PC-9 (cell line): ENCODE measurements around the gene GSTT2. TPM values are rescaled to one million over a fixed set of nuclear protein-coding genes. Genes with fewer than 3 reads are reported as not detected.

ENCODE experiments used
- BruUV-seq: library from RNA; stranded (reverse); fragments of 400-500 nt; replicated peaks from 2 replicates; lab custom pipeline; 2021; lab: Mats Ljungman, UMichigan
- CTCF ChIA-PET: fragments of 300-600 bp; sonication (Branson Sonifier 250); formaldehyde crosslinking; loops from one replicate; lab custom pipeline; 2022; ENCODE audit warnings: antibody characterized with exemption; lab: Charles Lee
- POLR2A ChIA-PET: fragments of 300-600 bp; sonication (Branson Sonifier 250); formaldehyde crosslinking; loops from one replicate; lab custom pipeline; 2022; ENCODE audit warnings: antibody characterized with exemption; ENCODE audit not compliant: unreplicated experiment; lab: Charles Lee
- DNase-seq, 2 experiments: peaks; one replicate each; pipeline versions ENCODE4 v3.0.0 to v3.0.0-alpha.2; 2015 to 2022; ENCODE audit warnings: mixed read lengths in 1 of 2
- H2AFZ ChIP-seq: fragments of 200-600 bp; sonication (generic); 2 replicates; pipeline ENCODE4 v1.8.1; 2017; ENCODE audit warnings: antibody characterized with exemption
- H3F3A ChIP-seq: fragments of 200-600 bp; sonication (generic); 2 replicates; pipeline ENCODE4 v1.8.1; 2017; ENCODE audit warnings: antibody characterized with exemption, mild to moderate bottlenecking, low read depth; ENCODE audit not compliant: insufficient read depth
- H3K27ac ChIP-seq: fragments of 200-600 bp; sonication (generic); 2 replicates; pipeline ENCODE4 v1.6.1; 2016; ENCODE audit warnings: mixed run types
- H3K27me3 ChIP-seq: fragments of 200-600 bp; sonication (generic); 2 replicates; pipeline ENCODE4 v1.6.1; 2016; ENCODE audit warnings: low read depth, mixed run types; ENCODE audit not compliant: insufficient read depth
- H3K36me3 ChIP-seq: fragments of 200-600 bp; sonication (generic); 2 replicates; pipeline ENCODE4 v1.6.1; 2016; ENCODE audit warnings: low read depth, mixed run types
- H3K4me1 ChIP-seq: fragments of 200-600 bp; sonication (generic); replicated peaks from 2 replicates; pipeline ENCODE4 v1.6.1; 2016; ENCODE audit warnings: mixed run types; ENCODE audit not compliant: insufficient read depth
- H3K4me2 ChIP-seq: fragments of 200-600 bp; sonication (generic); 2 replicates; pipeline ENCODE4 v1.6.1; 2017; ENCODE audit warnings: mixed run types
- H3K4me3 ChIP-seq: fragments of 200-600 bp; sonication (generic); 2 replicates; pipeline ENCODE4 v1.6.1; 2016; ENCODE audit warnings: mixed run types
- H3K79me2 ChIP-seq: fragments of 200-600 bp; sonication (generic); 2 replicates; pipeline ENCODE4 v1.6.1; 2017; ENCODE audit warnings: low read depth, mixed run types
- H3K9me2 ChIP-seq: fragments of 200-600 bp; sonication (generic); 2 replicates; pipeline ENCODE4 v1.8.1; 2017; ENCODE audit warnings: mild to moderate bottlenecking; ENCODE audit not compliant: insufficient read depth
- H3K9me3 ChIP-seq: fragments of 200-600 bp; sonication (generic); 2 replicates; pipeline ENCODE4 v1.8.1; 2016; ENCODE audit warnings: low read depth; ENCODE audit not compliant: insufficient read depth
- H4K20me1 ChIP-seq: fragments of 200-600 bp; sonication (generic); 2 replicates; pipeline ENCODE4 v1.8.1; 2017; ENCODE audit not compliant: insufficient read depth
- EZH2 ChIP-seq: fragments of 200-600 bp; sonication (generic); IDR thresholded peaks from 2 replicates; pipeline ENCODE4 v1.8.0; 2017; ENCODE audit warnings: antibody characterized with exemption, low read depth
- intact Hi-C: fragments of 100-400 bp; cut with micrococcal nuclease; formaldehyde crosslinking; loops from one replicate; pipeline ENCODE4 v1.10.0; 2022; ENCODE audit not compliant: unreplicated experiment
- total RNA-seq: library from RNA; stranded (reverse); gene quantifications from 2 replicates; pipeline ENCODE4 v1.2.3, GENCODE V29; 2021
- TF ChIP-seq, protein P1 (sequence below): fragments of 200-600 bp; sonication (generic); conservative IDR thresholded peaks from 2 replicates; pipeline ENCODE4 v1.6.1; 2017; ENCODE audit warnings: mixed run types, antibody characterized with exemption, mild to moderate bottlenecking, moderate library complexity

Gene GSTT2
- total RNA-seq, 1 experiment from 2014 or later, result 0.79 TPM

DNA sequence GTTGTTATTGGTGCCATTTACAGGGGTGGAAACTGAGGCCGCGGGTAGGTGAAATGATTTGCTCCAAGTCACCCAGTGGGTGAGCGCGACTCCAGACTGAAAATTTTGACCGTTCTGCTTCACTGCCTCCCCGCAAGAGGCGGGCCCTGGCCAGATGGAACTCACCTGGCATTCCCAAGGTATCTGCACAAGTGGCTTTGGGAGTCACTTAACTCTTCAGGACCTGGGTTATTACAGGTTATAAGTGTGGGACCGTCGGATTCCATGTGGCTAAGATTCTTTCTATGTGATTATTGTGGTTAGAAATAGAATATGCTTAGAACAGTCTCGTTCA lies 31.8 kb downstream of the GSTT2 start:
- Histone ChIP-seq H3K4me2 (peak overlapping the region; percentile 90), H3K27ac (no peak overlapping the region), H3K36me3 (no peaks in the 10 kb centered on the region; the same call in 1 of the 2 replicates), H3K9me2 (no peaks in the 10 kb centered on the region), H3K27me3 (no peaks in the 10 kb centered on the region), H3K4me3 (peak overlapping the region; percentile 80), H3K79me2 (peaks cover 45% of the 10 kb centered on the region), H3K9me3 (no peaks in the 10 kb centered on the region), H3F3A (no peaks in the 10 kb centered on the region), H4K20me1 (no peaks in the 10 kb centered on the region; the same call in 1 of the 2 replicates), H3K4me1 (peaks cover 13% of the 10 kb centered on the region), H2AFZ (peak overlapping the region; percentile 100)
- peak in 1 of 2 experiments; percentile 39 for DNase-seq
- POLR2A ChIA-PET, result interaction anchor here (0.6 to 0.7 kb wide), 2 partner anchors 10 kb away, joined by 5 to 9 read pairs; no protein-coding TSS in a partner anchor
- TF ChIP-seq EZH2, result no peak
- TF ChIP-seq, protein P1, sequence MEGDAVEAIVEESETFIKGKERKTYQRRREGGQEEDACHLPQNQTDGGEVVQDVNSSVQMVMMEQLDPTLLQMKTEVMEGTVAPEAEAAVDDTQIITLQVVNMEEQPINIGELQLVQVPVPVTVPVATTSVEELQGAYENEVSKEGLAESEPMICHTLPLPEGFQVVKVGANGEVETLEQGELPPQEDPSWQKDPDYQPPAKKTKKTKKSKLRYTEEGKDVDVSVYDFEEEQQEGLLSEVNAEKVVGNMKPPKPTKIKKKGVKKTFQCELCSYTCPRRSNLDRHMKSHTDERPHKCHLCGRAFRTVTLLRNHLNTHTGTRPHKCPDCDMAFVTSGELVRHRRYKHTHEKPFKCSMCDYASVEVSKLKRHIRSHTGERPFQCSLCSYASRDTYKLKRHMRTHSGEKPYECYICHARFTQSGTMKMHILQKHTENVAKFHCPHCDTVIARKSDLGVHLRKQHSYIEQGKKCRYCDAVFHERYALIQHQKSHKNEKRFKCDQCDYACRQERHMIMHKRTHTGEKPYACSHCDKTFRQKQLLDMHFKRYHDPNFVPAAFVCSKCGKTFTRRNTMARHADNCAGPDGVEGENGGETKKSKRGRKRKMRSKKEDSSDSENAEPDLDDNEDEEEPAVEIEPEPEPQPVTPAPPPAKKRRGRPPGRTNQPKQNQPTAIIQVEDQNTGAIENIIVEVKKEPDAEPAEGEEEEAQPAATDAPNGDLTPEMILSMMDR, result no peak
- CTCF ChIA-PET, result no interaction called here
- intact Hi-C loops, result no loop called here
- BruUV-seq, result TSS peak; percentile 82

- 0 out of 2 replicates have a peak, but pooled peaks cover 4% of the 10 kb centered on the region for H3F3A ChIP-seq
- H3K36me3 ChIP-seq, result no peaks in the 10 kb centered on the region; the same call in 1 of the 2 replicates
- H3K9me2 ChIP-seq, result no peaks in the 10 kb centered on the region
- DNase-seq, result no peak
- H3K4me2 ChIP-seq, result no peak overlapping the region
- H3K9me3 ChIP-seq, result no peaks in the 10 kb centered on the region
- no peak overlapping the region for H3K27ac ChIP-seq
- no peak overlapping the region for H2AFZ ChIP-seq
- no peaks in the 10 kb centered on the region; the same call in 1 of the 2 replicates for H4K20me1 ChIP-seq
- POLR2A ChIA-PET, result no interaction called here
- CTCF ChIA-PET, result no interaction called here
- no peaks in the 10 kb centered on the region for H3K27me3 ChIP-seq
- no TSS peak for BruUV-seq
- H3K4me1 ChIP-seq, result peaks cover 13% of the 10 kb centered on the region
- no peak overlapping the region for H3K4me3 ChIP-seq
- intact Hi-C loops, result no loop called here
- peaks cover 60% of the 10 kb centered on the region for H3K79me2 ChIP-seq
- TF ChIP-seq EZH2, result no peak
- TF ChIP-seq, protein P1, result no peak
These were observed 36.2 kb downstream of the GSTT2 start for GRCh38 chr22:24016156-24016555.

DNA sequence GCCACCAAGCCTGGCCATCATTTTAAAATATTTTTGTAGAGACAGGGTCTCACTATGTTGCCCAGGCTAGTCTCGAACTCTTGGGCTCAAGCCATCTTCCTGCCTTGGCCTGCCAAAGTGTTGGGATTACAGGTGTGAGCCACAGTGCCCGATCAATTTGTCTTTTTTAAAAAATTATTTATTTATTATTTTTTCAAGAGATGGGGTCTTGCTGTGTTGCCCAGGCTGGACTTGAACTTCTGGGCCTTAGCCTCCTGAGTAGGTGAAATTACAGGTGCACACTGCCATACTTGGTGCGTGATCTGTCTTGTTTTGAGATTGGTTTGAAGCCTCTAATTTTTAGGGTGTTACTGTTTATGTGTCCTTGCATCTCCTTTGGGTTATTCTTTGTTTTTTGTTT lies 41.4 kb downstream of the GSTT2 start:
- BruUV-seq, result no TSS peak
- DNase-seq, result no peak
- ChIA-PET CTCF (no interaction called here), POLR2A (no interaction called here)
- no peaks in the 10 kb centered on the region for H3K36me3 ChIP-seq
- no peaks in the 10 kb centered on the region for H3K9me3 ChIP-seq
- no peak overlapping the region for H3K4me2 ChIP-seq
- H3K27me3 ChIP-seq, result no peaks in the 10 kb centered on the region
- 0 out of 2 replicates have a peak, but pooled peaks cover 4% of the 10 kb centered on the region for H3F3A ChIP-seq
- H3K79me2 ChIP-seq, result peaks cover 29% of the 10 kb centered on the region
- no peaks in the 10 kb centered on the region for H4K20me1 ChIP-seq
- H3K4me1 ChIP-seq, result no peaks in the 10 kb centered on the region
- no peaks in the 10 kb centered on the region for H3K9me2 ChIP-seq
- intact Hi-C loops, result no loop called here
- H3K4me3 ChIP-seq, result no peak overlapping the region
- TF ChIP-seq, protein P1, result no peak
- TF ChIP-seq EZH2, result no peak
- no peak overlapping the region for H3K27ac ChIP-seq
- H2AFZ ChIP-seq, result no peak overlapping the region
